Measurements from ENCODE around the gene CADPS.
"Not testable (repeated sequence)": the region's sequence is repeated elsewhere in the genome, so short reads cannot be mapped to it uniquely, and the experiment has no call there.

CADPS gene

GRCh38 chr3:62584636-62585035 is 290.6 kb downstream of the CADPS start:
- DNase-seq: no peak

GRCh38 chr3:62582495-62583172 is 292.6 kb downstream of the CADPS start:
- no peak for DNase-seq

DNA sequence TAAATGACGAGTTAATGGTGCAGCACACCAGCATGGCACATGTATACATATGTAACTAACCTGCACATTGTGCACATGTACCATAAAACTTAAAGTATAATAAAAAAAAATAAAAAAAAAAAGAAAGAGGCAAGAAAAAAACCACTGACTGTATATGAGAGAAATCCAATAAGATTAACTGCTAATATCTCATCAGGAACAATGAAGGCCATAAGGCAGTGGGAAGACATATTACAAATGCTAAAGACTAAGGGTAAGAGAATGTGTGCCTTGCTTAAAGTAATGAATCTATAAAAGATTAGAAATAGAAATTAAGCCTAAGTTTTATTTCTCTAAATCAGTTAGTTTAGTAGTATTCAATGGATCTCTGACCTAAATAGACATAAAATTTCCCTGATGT is 294.7 kb downstream of the CADPS start:
- DNase-seq: not testable (repeated sequence)

DNA sequence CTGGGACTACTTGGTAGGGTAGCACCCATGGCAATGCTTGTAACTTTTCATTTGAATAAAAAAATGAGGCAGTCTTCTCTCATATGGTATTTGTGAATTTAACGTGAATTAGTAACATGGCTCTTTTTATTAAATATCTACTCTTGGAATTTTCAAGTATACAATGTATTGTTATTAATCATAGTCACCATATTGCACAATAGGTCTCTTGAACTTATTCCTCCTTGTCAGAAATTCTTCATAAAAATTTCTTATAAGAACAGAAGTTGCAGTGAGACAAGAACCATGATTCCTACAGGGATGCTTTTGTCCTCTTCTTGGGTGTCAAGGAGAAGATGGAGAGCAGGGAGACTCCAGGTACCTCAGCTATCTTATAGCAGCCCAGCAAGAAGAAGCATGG is 298.1 kb downstream of the CADPS start:
- no peak for DNase-seq

GRCh38 chr3:62574266-62574898 is 300.8 kb downstream of the CADPS start:
- no peak for DNase-seq

- DNase-seq: no peak
Observed at GRCh38 chr3:62571916-62572315, 303.3 kb downstream of the CADPS start.

GRCh38 chr3:62570888-62571287 is 304.3 kb downstream of the CADPS start:
- no peak for DNase-seq

DNA sequence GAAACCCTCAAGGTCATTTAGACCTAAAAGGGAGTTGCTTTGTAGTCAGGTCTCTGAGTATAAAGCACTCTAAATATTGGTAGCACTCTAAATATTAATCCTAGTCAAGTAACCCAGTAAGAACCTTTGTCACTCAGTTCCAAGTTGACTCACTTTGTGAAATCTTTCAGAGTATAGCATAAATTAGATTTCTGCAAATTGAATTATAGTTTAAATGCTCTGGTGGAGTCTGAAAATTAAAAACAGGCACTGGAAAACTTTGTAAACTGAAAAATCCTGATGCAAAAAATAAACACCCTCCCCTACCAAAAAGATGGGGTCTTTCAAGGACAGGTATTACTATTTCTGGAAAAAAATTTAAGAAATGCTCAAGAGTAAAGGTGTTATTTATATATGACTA is 305.6 kb downstream of the CADPS start:
- DNase-seq: no peak

- no peak for DNase-seq
Observed at GRCh38 chr3:62567097-62568021, 307.9 kb downstream of the CADPS start.

DNA sequence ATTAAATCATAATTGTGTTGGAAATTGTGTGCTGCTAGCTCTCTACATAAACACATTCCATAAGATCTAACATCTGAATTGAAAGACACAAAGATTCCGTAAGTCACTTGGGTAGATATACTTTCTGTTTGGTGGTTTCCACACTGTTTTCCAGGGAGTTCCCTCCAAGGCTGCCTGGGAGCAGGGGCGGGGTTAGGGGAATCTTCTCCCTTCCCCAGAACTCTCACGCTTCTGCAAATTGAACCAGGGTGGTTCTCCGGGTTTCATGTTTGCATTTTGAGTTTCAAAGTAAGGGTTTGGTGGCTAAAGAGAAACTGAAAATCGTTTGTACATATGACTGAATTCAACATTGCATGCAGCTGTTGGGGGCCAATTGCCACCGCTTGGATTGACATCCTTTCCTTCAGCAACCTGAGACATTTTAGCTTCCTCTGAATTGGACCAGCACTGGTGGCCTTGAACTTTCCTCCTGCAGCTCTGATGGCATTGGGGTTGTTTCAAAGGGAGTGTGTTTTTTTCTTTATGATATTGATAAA is 309.1 kb downstream of the CADPS start:
- DNase-seq: no peak

GRCh38 chr3:62562596-62562995 is 312.6 kb downstream of the CADPS start:
- no peak for DNase-seq

GRCh38 chr3:62562017-62562416 is 313.2 kb downstream of the CADPS start:
- no peak for DNase-seq

GRCh38 chr3:62559831-62560445 is 315.3 kb downstream of the CADPS start:
- DNase-seq: no peak

GRCh38 chr3:62558549-62559112 is 316.6 kb downstream of the CADPS start:
- DNase-seq: peak; percentile 8

DNA sequence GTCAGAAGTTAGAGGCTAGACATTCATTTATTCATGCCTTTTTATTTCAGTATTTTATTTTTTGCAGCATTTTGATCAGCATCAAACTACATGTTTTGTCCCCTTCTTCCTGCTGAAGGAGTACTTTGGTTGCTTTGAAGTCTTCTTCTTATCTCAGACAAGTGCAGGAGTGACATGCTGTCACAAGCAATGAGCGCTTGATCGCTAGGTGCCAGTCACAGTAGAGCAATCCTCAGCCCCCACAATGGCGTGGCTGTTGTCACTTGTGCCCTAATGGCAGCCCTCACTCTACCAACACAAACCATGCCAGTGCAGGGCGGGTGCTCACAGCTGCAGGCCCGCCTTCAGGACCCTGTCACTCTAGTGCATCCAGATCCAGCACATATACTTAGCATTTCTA is 317.2 kb downstream of the CADPS start:
- DNase-seq: no peak

DNA sequence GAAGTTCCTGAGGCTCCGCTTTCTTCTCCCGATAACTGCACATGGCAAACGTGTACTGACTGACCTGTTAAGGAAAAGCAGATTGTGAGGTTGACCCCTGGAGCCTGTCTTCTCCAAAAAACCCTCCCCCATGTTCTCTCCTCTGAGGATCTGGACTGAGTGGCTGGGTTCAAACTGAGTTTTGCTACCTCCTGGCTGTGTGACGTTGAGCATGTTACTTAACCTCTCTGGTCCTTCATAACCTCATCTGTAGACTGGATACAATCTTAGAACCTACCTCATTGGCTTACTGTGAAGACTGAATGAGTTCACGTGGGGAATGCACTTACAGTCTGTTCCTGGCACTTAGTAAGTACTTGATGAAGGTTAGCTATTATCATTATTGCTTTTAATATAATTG is 317.8 kb downstream of the CADPS start:
- no peak for DNase-seq

- no peak for DNase-seq
Observed at GRCh38 chr3:62556121-62556815, 318.9 kb downstream of the CADPS start.

- no peak for DNase-seq
Observed at GRCh38 chr3:62554264-62554799, 320.9 kb downstream of the CADPS start.

- DNase-seq: no peak
Observed at GRCh38 chr3:62553811-62554210, 321.4 kb downstream of the CADPS start.

DNA sequence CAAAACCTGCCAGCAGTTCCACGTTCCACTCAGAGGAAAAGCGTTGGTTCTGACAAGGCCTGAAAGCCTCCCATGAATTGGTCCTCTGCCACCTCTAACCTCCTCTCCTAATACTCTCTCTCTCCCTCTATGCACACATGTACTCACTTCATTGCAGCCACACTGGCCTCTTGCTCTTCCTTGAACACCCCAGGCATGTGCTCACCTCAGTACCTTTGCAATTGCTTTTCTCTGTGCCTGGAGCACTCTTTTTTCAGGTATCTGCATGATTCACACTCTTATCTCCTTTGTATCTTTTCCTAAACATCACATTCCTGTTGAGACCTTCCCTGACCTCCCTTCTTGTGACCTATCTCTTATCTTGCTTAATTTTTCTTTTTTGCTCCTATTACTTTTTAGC is 323.7 kb downstream of the CADPS start:
- DNase-seq: no peak

DNA sequence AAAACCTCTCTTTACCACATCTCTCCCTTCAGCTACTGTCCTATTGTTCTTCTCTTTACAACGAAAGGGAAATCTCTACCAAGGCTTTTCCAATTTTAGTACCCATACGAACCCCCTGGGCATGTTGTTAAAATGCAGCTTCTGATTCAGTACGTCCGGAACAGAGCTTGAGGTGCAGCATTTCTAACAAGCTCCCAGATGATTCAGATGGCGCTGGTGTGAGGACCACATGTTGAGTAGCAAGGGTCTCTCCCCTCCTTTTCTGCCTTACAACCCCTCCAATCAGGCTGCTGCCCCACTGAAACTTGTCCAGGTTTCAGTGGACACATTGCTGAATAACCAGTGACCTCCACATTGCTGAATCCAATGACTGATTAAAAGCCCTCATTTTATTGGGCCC is 324.8 kb downstream of the CADPS start:
- no peak for DNase-seq

Measured in NCI-H748 treated with DMSO at 0.1 percent for 48 hours (cell line).